ENCODE data around the gene CNTN1. TPM values are rescaled to one million over a fixed set of nuclear protein-coding genes. Genes with fewer than 3 reads are reported as not detected.
A peak's percentile ranks its signal among the peaks of the same experiment; 100 is the strongest.

Gene CNTN1
- total and polyA plus RNA-seq, 9 donors = 21.8 to 123 (median 44.1) TPM

GRCh38 chr12:41108032-41108431 is 415.8 kb downstream of the CNTN1 start:
- intact Hi-C loops (cut with DNase I) = no loop called here
- H3K4me1 ChIP-seq (ENCODE audit: insufficient read depth) = no peaks in the 10 kb centered on the region
- no peaks in the 10 kb centered on the region for H3K9me3 ChIP-seq
- TF ChIP-seq EP300 (IDR thresholded peaks at IDR 0.05) (no peak), POLR2A (IDR thresholded peaks at IDR 0.05) (no peak), CTCF (IDR thresholded peaks at IDR 0.05) (no peak)
- no peaks in the 10 kb centered on the region for H3K27me3 ChIP-seq
- no peak overlapping the region for H3K4me3 ChIP-seq
- peak in 3 of 5 donors; percentile 9 to 35 (median 20) for DNase-seq
- no peaks in the 10 kb centered on the region for H3K36me3 ChIP-seq
- no peak overlapping the region for H3K27ac ChIP-seq
- WGBS, 3 donors = 5 to 7% (median 7%) methylated on average over 4 of the region's 4 CpGs

GRCh38 chr12:41112903-41113302 is 420.7 kb downstream of the CNTN1 start:
- Histone ChIP-seq H3K27me3 (no peaks in the 10 kb centered on the region), H3K27ac (no peak overlapping the region), H3K4me3 (no peak overlapping the region), H3K4me1 (ENCODE audit: insufficient read depth) (no peaks in the 10 kb centered on the region), H3K36me3 (no peaks in the 10 kb centered on the region), H3K9me3 (no peaks in the 10 kb centered on the region)
- intact Hi-C loops (cut with DNase I) = no loop called here
- WGBS, 3 donors = 78 to 80% (median 78%) methylated on average over 2 of the region's 2 CpGs
- DNase-seq = no peak
- TF ChIP-seq CTCF (IDR thresholded peaks at IDR 0.05) (no peak), EP300 (IDR thresholded peaks at IDR 0.05) (no peak), POLR2A (IDR thresholded peaks at IDR 0.05) (no peak)

- no peaks in the 10 kb centered on the region for H3K4me1 ChIP-seq (ENCODE audit: insufficient read depth)
- 37 to 65% (median 37%) methylated on average over 2 of the region's 2 CpGs for WGBS, 3 donors
- TF ChIP-seq POLR2A (IDR thresholded peaks at IDR 0.05) (no peak), CTCF (IDR thresholded peaks at IDR 0.05) (no peak), EP300 (IDR thresholded peaks at IDR 0.05) (no peak)
- H3K36me3 ChIP-seq = no peaks in the 10 kb centered on the region
- no peak for DNase-seq
- H3K9me3 ChIP-seq = no peaks in the 10 kb centered on the region
- intact Hi-C loops (cut with DNase I) = no loop called here
- H3K27ac ChIP-seq = no peak overlapping the region
- no peaks in the 10 kb centered on the region for H3K27me3 ChIP-seq
- H3K4me3 ChIP-seq = no peak overlapping the region
Measured at GRCh38 chr12:41120211-41120610, 428.0 kb downstream of the CNTN1 start.

- H3K4me1 ChIP-seq (ENCODE audit: insufficient read depth) = no peaks in the 10 kb centered on the region
- no peak for TF ChIP-seq EP300 (IDR thresholded peaks at IDR 0.05)
- TF ChIP-seq POLR2A (IDR thresholded peaks at IDR 0.05) = no peak
- TF ChIP-seq CTCF (IDR thresholded peaks at IDR 0.05) = no peak
- intact Hi-C loops (cut with DNase I) = no loop called here
Measured at GRCh38 chr12:41121374-41121773, 429.1 kb downstream of the CNTN1 start.

More at GRCh38 chr12:41121374-41121773, 429.1 kb downstream of the CNTN1 start:
- no peak overlapping the region for H3K27ac ChIP-seq
- no peaks in the 10 kb centered on the region for H3K27me3 ChIP-seq
- no peak overlapping the region for H3K4me3 ChIP-seq
- H3K9me3 ChIP-seq = no peaks in the 10 kb centered on the region
- no peak for DNase-seq
- H3K36me3 ChIP-seq = no peaks in the 10 kb centered on the region

Data from ovary (tissue), 9 donors.